Measurements from ENCODE around the gene SLC25A38.
"Not testable (repeated sequence)": the region's sequence is repeated elsewhere in the genome, so short reads cannot be mapped to it uniquely, and the experiment has no call there.

Gene SLC25A38

GRCh38 chr3:39407259-39407629 lies 24.1 kb downstream of the SLC25A38 start:
- DNase-seq (ENCODE audit: low read depth) = no peak

GRCh38 chr3:39407773-39408492 lies 24.8 kb downstream of the SLC25A38 start:
- no peak for DNase-seq (ENCODE audit: low read depth)

GRCh38 chr3:39408493-39409372 lies 25.6 kb downstream of the SLC25A38 start:
- no peak for DNase-seq (ENCODE audit: low read depth)

GRCh38 chr3:39409514-39410136 lies 26.5 kb downstream of the SLC25A38 start:
- DNase-seq (ENCODE audit: low read depth) = no peak

- DNase-seq (ENCODE audit: low read depth) = no peak
These were observed 27.7 kb downstream of the SLC25A38 start for GRCh38 chr3:39410893-39411292.

- DNase-seq (ENCODE audit: low read depth) = no peak
These were observed 29.6 kb downstream of the SLC25A38 start for GRCh38 chr3:39412668-39413260.

GRCh38 chr3:39413691-39414420 lies 30.7 kb downstream of the SLC25A38 start:
- DNase-seq (ENCODE audit: low read depth) = no peak

GRCh38 chr3:39414421-39414907 lies 31.3 kb downstream of the SLC25A38 start:
- no peak for DNase-seq (ENCODE audit: low read depth)

GRCh38 chr3:39415302-39415701 lies 32.1 kb downstream of the SLC25A38 start:
- not testable (repeated sequence) for DNase-seq (ENCODE audit: low read depth)

GRCh38 chr3:39415983-39416382 lies 32.8 kb downstream of the SLC25A38 start:
- DNase-seq (ENCODE audit: low read depth) = no peak

- DNase-seq (ENCODE audit: low read depth) = not testable (repeated sequence)
These were observed 33.8 kb downstream of the SLC25A38 start for GRCh38 chr3:39416998-39417397.

- not testable (repeated sequence) for DNase-seq (ENCODE audit: low read depth)
These were observed 35.5 kb downstream of the SLC25A38 start for GRCh38 chr3:39418556-39419225.

GRCh38 chr3:39419742-39420315 lies 36.7 kb downstream of the SLC25A38 start:
- DNase-seq (ENCODE audit: low read depth) = no peak

- no peak for DNase-seq (ENCODE audit: low read depth)
These were observed 37.4 kb downstream of the SLC25A38 start for GRCh38 chr3:39420543-39420942.

GRCh38 chr3:39423436-39423970 lies 40.3 kb downstream of the SLC25A38 start:
- no peak for DNase-seq (ENCODE audit: low read depth)

- DNase-seq (ENCODE audit: low read depth) = no peak
These were observed 43.1 kb downstream of the SLC25A38 start for GRCh38 chr3:39426312-39426711.

- DNase-seq (ENCODE audit: low read depth) = no peak
These were observed 44.3 kb downstream of the SLC25A38 start for GRCh38 chr3:39427506-39427905.

GRCh38 chr3:39428745-39429201 lies 45.6 kb downstream of the SLC25A38 start:
- DNase-seq (ENCODE audit: low read depth) = no peak

- no peak for DNase-seq (ENCODE audit: low read depth)
These were observed 46.3 kb downstream of the SLC25A38 start for GRCh38 chr3:39429466-39429865.

GRCh38 chr3:39432342-39432741 lies 49.2 kb downstream of the SLC25A38 start:
- DNase-seq (ENCODE audit: low read depth) = no peak

All from activated T-helper 1 cell treated with Interleukin-2 at 50 U/mL for 16 hours (primary cell).